Measurements from ENCODE around the gene MAP4K3. TPM values are rescaled to one million over a fixed set of nuclear protein-coding genes. Genes with fewer than 3 reads are reported as not detected.
A peak's percentile ranks its signal among the peaks of the same experiment; 100 is the strongest.

MAP4K3 gene
- total RNA-seq, 6 experiments from 2014 or later: 28.7 to 34.4 (median 30.7) TPM

DNA sequence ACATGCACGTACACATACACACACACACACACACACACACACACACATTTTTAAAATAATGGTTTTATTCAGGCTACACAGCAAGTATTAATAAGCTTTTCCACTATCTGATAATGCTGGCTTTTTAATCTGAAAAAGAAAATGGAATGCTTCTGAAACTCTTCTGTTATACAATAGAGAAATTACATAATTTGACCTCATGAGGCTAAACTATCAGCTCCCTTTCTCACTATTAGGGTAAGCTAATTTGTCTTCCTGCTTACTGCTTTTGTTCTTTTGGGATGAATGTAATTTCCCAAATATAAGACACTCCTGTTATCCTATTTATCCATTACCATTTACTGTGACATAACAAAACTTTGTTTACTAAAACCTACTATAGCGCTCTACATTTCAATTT lies 41.8 kb downstream of the MAP4K3 start:
- TF ChIP-seq, protein P1, sequence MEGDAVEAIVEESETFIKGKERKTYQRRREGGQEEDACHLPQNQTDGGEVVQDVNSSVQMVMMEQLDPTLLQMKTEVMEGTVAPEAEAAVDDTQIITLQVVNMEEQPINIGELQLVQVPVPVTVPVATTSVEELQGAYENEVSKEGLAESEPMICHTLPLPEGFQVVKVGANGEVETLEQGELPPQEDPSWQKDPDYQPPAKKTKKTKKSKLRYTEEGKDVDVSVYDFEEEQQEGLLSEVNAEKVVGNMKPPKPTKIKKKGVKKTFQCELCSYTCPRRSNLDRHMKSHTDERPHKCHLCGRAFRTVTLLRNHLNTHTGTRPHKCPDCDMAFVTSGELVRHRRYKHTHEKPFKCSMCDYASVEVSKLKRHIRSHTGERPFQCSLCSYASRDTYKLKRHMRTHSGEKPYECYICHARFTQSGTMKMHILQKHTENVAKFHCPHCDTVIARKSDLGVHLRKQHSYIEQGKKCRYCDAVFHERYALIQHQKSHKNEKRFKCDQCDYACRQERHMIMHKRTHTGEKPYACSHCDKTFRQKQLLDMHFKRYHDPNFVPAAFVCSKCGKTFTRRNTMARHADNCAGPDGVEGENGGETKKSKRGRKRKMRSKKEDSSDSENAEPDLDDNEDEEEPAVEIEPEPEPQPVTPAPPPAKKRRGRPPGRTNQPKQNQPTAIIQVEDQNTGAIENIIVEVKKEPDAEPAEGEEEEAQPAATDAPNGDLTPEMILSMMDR (IDR thresholded peaks at IDR 0.05): no peak
- H3K27ac Mint-ChIP-seq: no peak overlapping the region
- no peak for DNase-seq
- H3K27me3 Mint-ChIP-seq (ENCODE audit: insufficient read depth): no peaks in the 10 kb centered on the region
- H3K9me3 Mint-ChIP-seq: no peaks in the 10 kb centered on the region
- H3K36me3 Mint-ChIP-seq (ENCODE audit: low read depth): peaks cover 12% of the 10 kb centered on the region; the same call in 1 of the 2 replicates
- H3K4me1 Mint-ChIP-seq (ENCODE audit: low read depth): peaks cover 69% of the 10 kb centered on the region
- H3K4me3 Mint-ChIP-seq: no peak overlapping the region

DNA sequence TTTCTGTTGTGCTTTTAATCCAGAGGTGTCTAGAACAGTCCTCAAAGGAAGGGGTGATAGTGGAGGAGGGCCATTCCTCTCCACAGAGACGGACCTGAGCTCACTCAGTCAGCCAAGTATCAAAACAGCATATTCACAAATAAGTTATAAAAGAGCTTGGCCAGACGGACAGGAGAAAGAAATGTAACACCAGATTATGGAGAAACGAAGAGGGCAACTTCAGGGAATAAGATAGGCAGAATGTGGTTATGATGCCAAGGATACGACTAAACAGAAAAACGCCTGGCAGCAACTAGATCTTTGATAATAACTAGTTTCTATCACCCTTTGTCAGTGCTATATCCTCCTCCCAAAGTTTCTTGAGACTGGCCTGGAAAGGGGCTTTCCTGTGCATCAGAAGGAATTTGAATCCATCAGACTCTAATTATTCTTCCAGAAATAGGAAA lies 42.5 kb downstream of the MAP4K3 start:
- Mint-ChIP-seq H3K27ac (peak overlapping the region; percentile 45), H3K36me3 (ENCODE audit: low read depth) (peaks cover 13% of the 10 kb centered on the region; the same call in 1 of the 2 replicates), H3K4me3 (no peak overlapping the region), H3K9me3 (no peaks in the 10 kb centered on the region), H3K27me3 (ENCODE audit: insufficient read depth) (no peaks in the 10 kb centered on the region), H3K4me1 (ENCODE audit: low read depth) (peaks cover 69% of the 10 kb centered on the region)
- no peak for DNase-seq
- TF ChIP-seq, protein P1 (IDR thresholded peaks at IDR 0.05): no peak

DNA sequence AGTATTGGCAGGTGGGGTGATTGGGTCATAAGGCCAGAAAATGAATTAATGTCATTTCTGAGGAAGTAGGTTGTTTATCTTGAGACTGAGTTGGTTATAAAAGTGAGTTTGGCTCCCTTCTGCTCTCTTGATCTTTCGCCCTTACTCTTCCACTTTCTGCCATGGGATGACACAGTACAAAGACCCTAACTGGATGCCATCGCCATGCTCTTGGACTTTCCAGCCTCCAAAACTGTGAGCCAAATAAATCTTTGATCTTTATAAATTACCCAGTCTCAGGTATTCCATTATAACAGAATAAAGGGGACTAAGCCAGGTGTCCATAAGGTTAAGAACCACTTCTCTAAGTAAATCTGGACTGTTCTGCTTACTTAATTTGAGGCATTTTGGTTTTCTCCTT lies 44.4 kb downstream of the MAP4K3 start:
- Mint-ChIP-seq H3K9me3 (no peaks in the 10 kb centered on the region), H3K4me3 (no peak overlapping the region), H3K4me1 (ENCODE audit: low read depth) (peaks cover 71% of the 10 kb centered on the region), H3K36me3 (ENCODE audit: low read depth) (peaks cover 13% of the 10 kb centered on the region; the same call in 1 of the 2 replicates), H3K27ac (no peak overlapping the region; the same call in 1 of the 2 replicates), H3K27me3 (ENCODE audit: insufficient read depth) (no peaks in the 10 kb centered on the region)
- TF ChIP-seq, protein P1 (IDR thresholded peaks at IDR 0.05): no peak
- no peak for DNase-seq

DNA sequence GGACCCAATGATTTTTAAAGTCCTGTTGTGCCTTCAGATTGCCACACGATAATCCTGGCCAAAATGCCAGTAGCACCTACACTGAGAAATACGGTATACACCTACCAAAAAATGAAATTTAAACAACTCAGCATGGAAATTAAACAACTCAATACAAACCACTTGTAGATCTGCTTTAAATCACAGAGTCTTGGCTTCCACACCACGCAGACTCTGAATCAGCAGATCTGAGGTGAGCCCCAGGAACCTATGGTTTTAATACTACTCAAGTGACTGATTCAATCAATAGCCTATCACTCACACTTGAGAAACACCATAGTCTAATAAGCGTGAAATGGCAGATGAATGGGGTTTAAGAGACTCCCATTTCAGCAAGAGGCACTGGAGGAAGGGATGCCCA lies 46.9 kb downstream of the MAP4K3 start:
- Mint-ChIP-seq H3K9me3 (no peaks in the 10 kb centered on the region), H3K27me3 (ENCODE audit: insufficient read depth) (no peaks in the 10 kb centered on the region), H3K27ac (no peak overlapping the region), H3K4me1 (ENCODE audit: low read depth) (peaks cover 63% of the 10 kb centered on the region), H3K4me3 (no peak overlapping the region), H3K36me3 (ENCODE audit: low read depth) (peaks cover 22% of the 10 kb centered on the region)
- TF ChIP-seq, protein P1 (IDR thresholded peaks at IDR 0.05): no peak
- DNase-seq: no peak

DNA sequence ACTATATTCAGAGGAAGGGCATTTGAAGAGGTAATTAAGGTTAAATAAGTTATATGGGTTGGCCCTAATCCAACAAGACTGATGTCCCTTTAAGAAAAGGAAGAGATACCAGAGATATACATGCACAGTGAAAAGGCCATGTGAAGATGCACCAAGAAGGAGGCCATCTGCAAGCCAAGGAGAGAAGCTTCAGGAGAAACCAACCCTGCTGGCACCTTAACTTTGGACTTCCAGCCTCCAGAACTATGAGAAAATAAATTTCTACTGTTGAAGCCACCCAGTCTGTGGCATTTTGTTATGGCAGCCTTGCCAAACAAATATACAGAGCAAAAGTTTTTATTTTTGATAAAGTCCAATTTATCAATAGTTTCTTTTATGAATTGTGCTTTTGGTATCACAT lies 51.0 kb downstream of the MAP4K3 start:
- Mint-ChIP-seq H3K9me3 (no peaks in the 10 kb centered on the region; the same call in 1 of the 2 replicates), H3K36me3 (ENCODE audit: low read depth) (peaks cover 22% of the 10 kb centered on the region), H3K27me3 (ENCODE audit: insufficient read depth) (no peaks in the 10 kb centered on the region; the same call in none of the 2 replicates), H3K4me3 (no peak overlapping the region), H3K4me1 (ENCODE audit: low read depth) (peaks cover 51% of the 10 kb centered on the region), H3K27ac (no peak overlapping the region)
- DNase-seq: no peak
- TF ChIP-seq, protein P1 (IDR thresholded peaks at IDR 0.05): no peak

All from HFFc6 (cell line).